HepG2 (cell line): ENCODE data around the gene LENEP.

Experiments
- GATAD2A ChIP-seq: IDR thresholded peaks from 2 replicates; pipeline ENCODE4 v1.6.1; 2016
- HDAC1 ChIP-seq: sonication (generic); formaldehyde crosslinking; IDR thresholded peaks from 2 replicates; pipeline ENCODE4 v1.5.1; 2020; ENCODE audit warnings: mild to moderate bottlenecking, missing genetic modification reagents
- HOXA7 ChIP-seq: sonication (generic); formaldehyde crosslinking; IDR thresholded peaks from 2 replicates; pipeline ENCODE4 v1.8.1; 2022; ENCODE audit warnings: mild to moderate bottlenecking, missing genetic modification reagents, moderate library complexity
- KAT7 ChIP-seq: IDR thresholded peaks from 2 replicates; pipeline ENCODE4 v1.6.1; 2018; ENCODE audit warnings: borderline replicate concordance, missing compliant biosample characterization
- MXI1 ChIP-seq: IDR thresholded peaks from 3 replicates; pipeline ENCODE4 v1.6.1; 2012; ENCODE audit warnings: low read depth, low read length, inconsistent platforms, borderline replicate concordance
- POLR2A ChIP-seq, 2 experiments: IDR thresholded peaks; 2 replicates each; pipeline ENCODE4 v1.6.1; 2011; ENCODE audit warnings: low read depth in 2 of 2, low read length in 2 of 2, mild to moderate bottlenecking in 1 of 2, moderate library complexity in 1 of 2; ENCODE audit not compliant: insufficient read depth in 1 of 2
- POLR2AphosphoS5 ChIP-seq: IDR thresholded peaks from 2 replicates; pipeline ENCODE4 v1.6.1; 2012; ENCODE audit warnings: low read depth, low read length
- PRPF4 ChIP-seq: fragments of 200-400 bp; formaldehyde crosslinking; IDR thresholded peaks from 2 replicates; pipeline ENCODE4 v1.6.1; 2016; ENCODE audit warnings: low read length, low read depth; ENCODE audit not compliant: poor library complexity, severe bottlenecking
- ZNF274 ChIP-seq: sonication (generic); formaldehyde crosslinking; IDR thresholded peaks from 2 replicates; pipeline ENCODE4 v1.5.1; 2020; ENCODE audit warnings: mild to moderate bottlenecking, missing genetic modification reagents
- ZNF335 ChIP-seq: sonication (generic); formaldehyde crosslinking; IDR thresholded peaks from 2 replicates; pipeline ENCODE4 v1.4.0; 2020; ENCODE audit warnings: missing genetic modification reagents
- TF ChIP-seq, protein P1 (sequence below): sonication (generic); formaldehyde crosslinking; IDR thresholded peaks from 2 replicates; pipeline ENCODE4 v1.5.0; 2020; ENCODE audit warnings: mild to moderate bottlenecking, missing genetic modification reagents, moderate library complexity
- TF ChIP-seq, protein P2 (sequence below): sonication (generic); formaldehyde crosslinking; conservative IDR thresholded peaks from 2 replicates; pipeline ENCODE4 v1.4.0; 2020; ENCODE audit warnings: missing genetic modification reagents
- TF ChIP-seq, protein P3 (sequence below): sonication (generic); formaldehyde crosslinking; IDR thresholded peaks from 2 replicates; pipeline ENCODE4 v1.5.1; 2020; ENCODE audit warnings: mild to moderate bottlenecking, missing genetic modification reagents

DNA sequence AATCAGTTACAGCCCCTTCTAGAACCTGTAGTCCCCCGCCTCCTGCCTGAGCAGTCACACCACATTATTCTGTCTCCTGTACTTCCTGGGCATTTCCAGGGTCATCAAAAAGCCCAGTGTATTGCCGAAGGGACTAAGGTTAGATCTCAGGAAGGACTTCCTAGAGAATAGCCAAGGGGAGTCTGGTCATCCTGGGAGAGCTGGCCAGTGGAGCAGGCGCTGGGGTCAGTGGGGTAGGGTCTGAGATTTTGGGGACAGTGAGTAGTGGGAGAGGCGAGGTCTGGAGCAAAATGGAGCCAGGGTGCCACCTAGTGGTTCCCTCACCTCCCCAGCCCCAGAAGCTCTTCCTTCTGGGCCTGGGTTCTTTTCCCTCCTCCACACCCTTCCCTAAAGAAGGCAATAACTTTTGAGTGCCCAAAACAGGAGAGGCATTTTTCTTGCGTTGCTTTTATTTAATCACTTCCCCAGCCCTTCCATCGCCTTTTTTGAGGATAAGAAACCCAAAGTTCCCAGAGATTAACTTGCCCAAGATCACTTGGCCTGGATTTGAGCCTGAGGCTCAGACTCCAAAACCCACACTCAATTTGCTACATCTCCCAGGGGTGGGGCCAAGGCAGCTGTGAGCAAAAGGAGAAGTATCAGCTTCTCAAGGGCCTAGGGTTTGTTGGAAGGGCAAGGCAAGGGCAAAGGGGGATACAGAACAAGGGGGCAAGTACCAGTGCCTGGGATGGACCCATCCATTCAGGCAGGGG, 49.6 kb upstream of the LENEP start:
- TF ChIP-seq, protein P1, sequence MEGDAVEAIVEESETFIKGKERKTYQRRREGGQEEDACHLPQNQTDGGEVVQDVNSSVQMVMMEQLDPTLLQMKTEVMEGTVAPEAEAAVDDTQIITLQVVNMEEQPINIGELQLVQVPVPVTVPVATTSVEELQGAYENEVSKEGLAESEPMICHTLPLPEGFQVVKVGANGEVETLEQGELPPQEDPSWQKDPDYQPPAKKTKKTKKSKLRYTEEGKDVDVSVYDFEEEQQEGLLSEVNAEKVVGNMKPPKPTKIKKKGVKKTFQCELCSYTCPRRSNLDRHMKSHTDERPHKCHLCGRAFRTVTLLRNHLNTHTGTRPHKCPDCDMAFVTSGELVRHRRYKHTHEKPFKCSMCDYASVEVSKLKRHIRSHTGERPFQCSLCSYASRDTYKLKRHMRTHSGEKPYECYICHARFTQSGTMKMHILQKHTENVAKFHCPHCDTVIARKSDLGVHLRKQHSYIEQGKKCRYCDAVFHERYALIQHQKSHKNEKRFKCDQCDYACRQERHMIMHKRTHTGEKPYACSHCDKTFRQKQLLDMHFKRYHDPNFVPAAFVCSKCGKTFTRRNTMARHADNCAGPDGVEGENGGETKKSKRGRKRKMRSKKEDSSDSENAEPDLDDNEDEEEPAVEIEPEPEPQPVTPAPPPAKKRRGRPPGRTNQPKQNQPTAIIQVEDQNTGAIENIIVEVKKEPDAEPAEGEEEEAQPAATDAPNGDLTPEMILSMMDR (CRISPR knock-in tag), result peak; percentile 85
- TF ChIP-seq GATAD2A (CRISPR knock-in tag) (no peak), HDAC1 (CRISPR knock-in tag) (no peak), POLR2AphosphoS5 (no peak), POLR2A (IDR thresholded peaks at IDR 0.05; ENCODE audit: insufficient read depth in 1 of 2, low read depth in 2 of 2, low read length in 2 of 2) (no peak), ZNF274 (CRISPR knock-in tag) (no peak), ZNF335 (CRISPR knock-in tag) (no peak), PRPF4 (no peak), KAT7 (no peak), HOXA7 (CRISPR knock-in tag) (no peak), MXI1 (no peak)
- TF ChIP-seq, protein P2, sequence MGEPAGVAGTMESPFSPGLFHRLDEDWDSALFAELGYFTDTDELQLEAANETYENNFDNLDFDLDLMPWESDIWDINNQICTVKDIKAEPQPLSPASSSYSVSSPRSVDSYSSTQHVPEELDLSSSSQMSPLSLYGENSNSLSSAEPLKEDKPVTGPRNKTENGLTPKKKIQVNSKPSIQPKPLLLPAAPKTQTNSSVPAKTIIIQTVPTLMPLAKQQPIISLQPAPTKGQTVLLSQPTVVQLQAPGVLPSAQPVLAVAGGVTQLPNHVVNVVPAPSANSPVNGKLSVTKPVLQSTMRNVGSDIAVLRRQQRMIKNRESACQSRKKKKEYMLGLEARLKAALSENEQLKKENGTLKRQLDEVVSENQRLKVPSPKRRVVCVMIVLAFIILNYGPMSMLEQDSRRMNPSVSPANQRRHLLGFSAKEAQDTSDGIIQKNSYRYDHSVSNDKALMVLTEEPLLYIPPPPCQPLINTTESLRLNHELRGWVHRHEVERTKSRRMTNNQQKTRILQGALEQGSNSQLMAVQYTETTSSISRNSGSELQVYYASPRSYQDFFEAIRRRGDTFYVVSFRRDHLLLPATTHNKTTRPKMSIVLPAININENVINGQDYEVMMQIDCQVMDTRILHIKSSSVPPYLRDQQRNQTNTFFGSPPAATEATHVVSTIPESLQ (CRISPR knock-in tag), result no peak
- TF ChIP-seq, protein P3, sequence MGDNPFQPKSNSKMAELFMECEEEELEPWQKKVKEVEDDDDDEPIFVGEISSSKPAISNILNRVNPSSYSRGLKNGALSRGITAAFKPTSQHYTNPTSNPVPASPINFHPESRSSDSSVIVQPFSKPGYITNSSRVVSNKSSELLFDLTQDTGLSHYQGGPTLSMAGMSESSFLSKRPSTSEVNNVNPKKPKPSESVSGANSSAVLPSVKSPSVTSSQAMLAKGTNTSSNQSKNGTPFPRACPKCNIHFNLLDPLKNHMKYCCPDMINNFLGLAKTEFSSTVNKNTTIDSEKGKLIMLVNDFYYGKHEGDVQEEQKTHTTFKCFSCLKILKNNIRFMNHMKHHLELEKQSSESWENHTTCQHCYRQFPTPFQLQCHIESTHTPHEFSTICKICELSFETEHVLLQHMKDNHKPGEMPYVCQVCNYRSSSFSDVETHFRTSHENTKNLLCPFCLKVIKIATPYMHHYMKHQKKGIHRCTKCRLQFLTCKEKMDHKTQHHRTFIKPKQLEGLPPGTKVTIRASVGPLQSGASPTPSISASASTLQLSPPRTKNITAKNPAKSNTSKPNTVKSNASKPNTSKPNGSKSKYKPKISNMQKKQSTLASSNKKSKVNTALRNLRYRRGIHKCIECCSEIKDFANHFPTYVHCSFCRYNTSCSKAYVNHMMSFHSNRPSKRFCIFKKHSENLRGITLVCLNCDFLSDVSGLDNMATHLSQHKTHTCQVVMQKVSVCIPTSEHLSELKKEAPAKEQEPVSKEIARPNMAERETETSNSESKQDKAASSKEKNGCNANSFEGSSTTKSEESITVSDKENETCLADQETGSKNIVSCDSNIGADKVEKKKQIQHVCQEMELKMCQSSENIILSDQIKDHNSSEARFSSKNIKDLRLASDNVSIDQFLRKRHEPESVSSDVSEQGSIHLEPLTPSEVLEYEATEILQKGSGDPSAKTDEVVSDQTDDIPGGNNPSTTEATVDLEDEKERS (CRISPR knock-in tag), result no peak
